ENCODE results near the gene USHBP1. TPM values are rescaled to one million over a fixed set of nuclear protein-coding genes. Genes with fewer than 3 reads are reported as not detected.
A peak's percentile ranks its signal among the peaks of the same experiment; 100 is the strongest.

The USHBP1 gene
- total RNA-seq, 4 donors from 2014 or later: 0.79 to 1.2 (median 0.96) TPM; not detected in 1

DNA sequence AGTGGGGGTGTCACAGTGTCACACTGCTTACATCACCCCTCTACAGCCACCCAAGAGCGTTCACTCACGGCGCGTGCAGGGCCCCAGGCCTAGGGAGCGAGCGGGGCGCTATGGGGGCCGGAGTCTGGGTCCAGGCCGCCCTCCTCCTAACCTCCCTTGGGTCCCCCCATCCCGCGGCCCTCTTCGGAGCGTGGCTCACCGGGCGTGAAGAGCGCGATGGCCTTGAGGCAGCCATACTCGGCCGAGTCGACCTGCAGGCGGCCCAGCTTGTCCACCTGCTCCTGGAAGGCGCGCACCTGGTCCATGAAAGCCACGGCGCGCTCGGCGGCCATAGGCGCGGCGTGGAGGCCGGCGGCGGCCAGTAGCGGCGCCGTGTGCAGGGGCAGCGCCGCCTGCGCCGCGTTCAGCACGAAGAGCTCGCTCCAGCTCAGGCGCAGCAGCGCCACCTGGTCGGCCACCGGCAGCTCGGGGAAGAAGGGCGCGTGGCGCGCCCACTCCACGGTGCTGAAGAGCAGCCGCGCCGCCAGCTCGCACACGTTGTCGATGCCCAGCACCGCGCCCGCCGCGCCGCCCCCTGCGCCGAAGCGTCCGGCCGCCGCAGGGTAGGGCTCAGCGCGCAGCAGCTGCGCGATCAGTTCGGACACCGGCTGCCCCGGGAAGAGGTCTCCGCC, 29.1 kb downstream of the USHBP1 start:
- H3K9me3 ChIP-seq: no peaks in the 10 kb centered on the region
- H3K4me1 ChIP-seq: peaks cover 11 to 58% (median 37%) of the 10 kb centered on the region in 4 donors
- WGBS, 2 donors (ENCODE audit: low coverage in 1 of 2): 0% methylated on average over 5 of the region's 80 CpGs; no CpG with 5 or more reads in 1 of the 2 donors
- H3K36me3 ChIP-seq: peaks cover 0 to 19% (median 5%) of the 10 kb centered on the region in 4 donors
- H3K4me3 ChIP-seq: peak overlapping the region; percentile 27 to 58 (median 44)
- TF ChIP-seq POLR2A (IDR thresholded peaks at IDR 0.05): no peak
- TF ChIP-seq, protein P1, sequence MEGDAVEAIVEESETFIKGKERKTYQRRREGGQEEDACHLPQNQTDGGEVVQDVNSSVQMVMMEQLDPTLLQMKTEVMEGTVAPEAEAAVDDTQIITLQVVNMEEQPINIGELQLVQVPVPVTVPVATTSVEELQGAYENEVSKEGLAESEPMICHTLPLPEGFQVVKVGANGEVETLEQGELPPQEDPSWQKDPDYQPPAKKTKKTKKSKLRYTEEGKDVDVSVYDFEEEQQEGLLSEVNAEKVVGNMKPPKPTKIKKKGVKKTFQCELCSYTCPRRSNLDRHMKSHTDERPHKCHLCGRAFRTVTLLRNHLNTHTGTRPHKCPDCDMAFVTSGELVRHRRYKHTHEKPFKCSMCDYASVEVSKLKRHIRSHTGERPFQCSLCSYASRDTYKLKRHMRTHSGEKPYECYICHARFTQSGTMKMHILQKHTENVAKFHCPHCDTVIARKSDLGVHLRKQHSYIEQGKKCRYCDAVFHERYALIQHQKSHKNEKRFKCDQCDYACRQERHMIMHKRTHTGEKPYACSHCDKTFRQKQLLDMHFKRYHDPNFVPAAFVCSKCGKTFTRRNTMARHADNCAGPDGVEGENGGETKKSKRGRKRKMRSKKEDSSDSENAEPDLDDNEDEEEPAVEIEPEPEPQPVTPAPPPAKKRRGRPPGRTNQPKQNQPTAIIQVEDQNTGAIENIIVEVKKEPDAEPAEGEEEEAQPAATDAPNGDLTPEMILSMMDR (IDR thresholded peaks at IDR 0.05): peak in 4 of 5 experiments; percentile 26 to 58 (median 40)
- TF ChIP-seq POLR2AphosphoS5 (IDR thresholded peaks at IDR 0.05): peak in 2 of 3 donors; percentile 19 to 22
- no peak for TF ChIP-seq EP300 (IDR thresholded peaks at IDR 0.05; ENCODE audit: low read depth)
- in situ Hi-C loops (cut with MboI; ENCODE audit: low pct_ligation_motif_present in 1 of 4, low pct_unique_long_range_greater_than_20kb in 1 of 4, low sequenced_read_pairs in 3 of 4): no loop called here
- intact Hi-C loops (cut with DNase I; ENCODE audit: low total_unique reads): no loop called here
- peak overlapping the region; percentile 75 to 91 (median 85) for H3K27ac ChIP-seq
- no peaks in the 10 kb centered on the region for H3K27me3 ChIP-seq
- peak; percentile 80 for DNase-seq

DNA sequence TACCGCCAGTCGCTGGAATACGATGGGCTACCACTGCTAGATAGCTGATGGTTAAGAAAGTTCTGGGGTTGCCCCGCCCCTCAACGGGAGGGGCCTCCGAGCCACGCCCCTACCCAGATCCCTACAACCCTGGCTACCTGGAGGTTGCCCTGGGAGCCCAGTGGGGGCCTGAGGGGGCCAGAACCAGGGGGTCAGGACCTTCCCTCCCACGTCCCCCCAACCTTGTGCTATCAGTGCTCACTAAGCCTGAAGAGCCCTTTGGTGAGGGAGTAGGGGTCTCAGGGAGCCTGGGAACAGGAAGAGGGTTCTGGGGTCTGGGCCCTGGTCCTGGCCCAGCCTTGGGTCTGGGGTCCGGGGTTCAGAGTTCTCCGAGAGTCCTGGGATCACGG, 29.6 kb downstream of the USHBP1 start:
- peaks cover 0 to 19% (median 5%) of the 10 kb centered on the region in 4 donors for H3K36me3 ChIP-seq
- H3K27ac ChIP-seq: peak overlapping the region; percentile 75 to 91 (median 85)
- intact Hi-C loops (cut with DNase I; ENCODE audit: low total_unique reads): no loop called here
- peak; percentile 79 for DNase-seq
- peaks cover 11 to 53% (median 32%) of the 10 kb centered on the region in 4 donors for H3K4me1 ChIP-seq
- in situ Hi-C loops (cut with MboI; ENCODE audit: low pct_ligation_motif_present in 1 of 4, low pct_unique_long_range_greater_than_20kb in 1 of 4, low sequenced_read_pairs in 3 of 4): no loop called here
- 13 to 20% methylated on average over 8 to 11 of the region's 11 CpGs for WGBS, 2 donors (ENCODE audit: low coverage in 1 of 2)
- H3K4me3 ChIP-seq: peak overlapping the region in 3 of 4 donors; percentile 27 to 58 (median 47)
- TF ChIP-seq POLR2A (IDR thresholded peaks at IDR 0.05) (no peak), POLR2AphosphoS5 (IDR thresholded peaks at IDR 0.05) (no peak), EP300 (IDR thresholded peaks at IDR 0.05; ENCODE audit: low read depth) (no peak)
- TF ChIP-seq, protein P1 (IDR thresholded peaks at IDR 0.05): no peak
- no peaks in the 10 kb centered on the region for H3K9me3 ChIP-seq
- H3K27me3 ChIP-seq: no peaks in the 10 kb centered on the region

DNA sequence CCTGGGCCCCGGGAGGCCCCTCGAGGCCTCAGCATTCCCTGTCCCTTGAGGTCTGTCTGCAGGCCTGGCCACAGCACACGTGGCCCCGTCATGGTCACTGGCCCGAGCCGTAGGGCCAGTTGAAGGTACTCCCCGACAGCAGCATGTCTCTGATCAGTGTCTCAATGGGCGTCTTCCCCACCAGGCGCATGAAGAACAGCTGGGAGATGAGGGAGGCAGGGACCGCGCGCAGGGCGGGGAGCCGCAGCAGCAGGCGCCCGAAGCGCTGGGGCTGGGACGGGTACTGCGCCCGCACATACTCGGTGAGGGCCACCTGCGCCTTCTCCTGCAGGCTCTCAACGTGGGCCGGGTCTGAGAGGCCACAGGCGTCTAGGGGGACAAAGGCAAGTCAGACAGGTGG, 32.3 kb downstream of the USHBP1 start:
- Histone ChIP-seq H3K9me3 (no peaks in the 10 kb centered on the region), H3K27me3 (no peaks in the 10 kb centered on the region), H3K36me3 (peaks cover 0 to 22% (median 7%) of the 10 kb centered on the region in 4 donors), H3K4me1 (peaks cover 13 to 34% (median 30%) of the 10 kb centered on the region in 4 donors), H3K4me3 (no peak overlapping the region), H3K27ac (no peak overlapping the region)
- WGBS, 2 donors (ENCODE audit: low coverage in 1 of 2): 84 to 93% methylated on average over 5 to 25 of the region's 25 CpGs
- TF ChIP-seq EP300 (IDR thresholded peaks at IDR 0.05; ENCODE audit: low read depth): no peak
- no peak for TF ChIP-seq POLR2AphosphoS5 (IDR thresholded peaks at IDR 0.05)
- TF ChIP-seq, protein P1 (IDR thresholded peaks at IDR 0.05): no peak
- TF ChIP-seq POLR2A (IDR thresholded peaks at IDR 0.05): no peak
- intact Hi-C loops (cut with DNase I; ENCODE audit: low total_unique reads): no loop called here
- no peak for DNase-seq
- in situ Hi-C loops (cut with MboI; ENCODE audit: low pct_ligation_motif_present in 1 of 4, low pct_unique_long_range_greater_than_20kb in 1 of 4, low sequenced_read_pairs in 3 of 4): no loop called here

DNA sequence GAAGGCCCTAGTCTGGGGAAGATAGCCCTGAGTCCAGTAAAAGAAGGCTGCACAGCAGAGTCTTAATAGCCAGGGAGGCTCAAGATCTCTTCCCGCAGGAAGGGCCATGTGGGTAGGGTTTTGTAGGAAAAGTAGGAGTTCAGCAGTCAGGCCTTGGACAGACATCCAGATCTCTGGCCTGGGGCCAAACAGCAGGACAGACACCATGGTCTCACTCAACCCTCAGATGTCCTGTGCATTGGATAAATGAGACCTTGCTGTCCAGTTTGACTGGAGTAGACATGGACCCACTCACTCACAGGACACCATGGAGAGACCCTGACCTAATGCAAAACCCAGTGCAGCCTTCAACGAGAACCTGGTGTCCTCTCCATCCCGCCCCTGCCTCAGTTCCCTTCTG, 34.7 kb downstream of the USHBP1 start:
- H3K27me3 ChIP-seq: no peaks in the 10 kb centered on the region
- H3K4me3 ChIP-seq: no peak overlapping the region
- 95% methylated on average over 2 of the region's 3 CpGs; no CpG with 5 or more reads in 1 of the 2 donors for WGBS, 2 donors (ENCODE audit: low coverage in 1 of 2)
- peaks cover 6 to 30% (median 20%) of the 10 kb centered on the region in 4 donors for H3K4me1 ChIP-seq
- no peak for DNase-seq
- intact Hi-C loops (cut with DNase I; ENCODE audit: low total_unique reads) (no loop called here), in situ Hi-C loops (cut with MboI; ENCODE audit: low pct_ligation_motif_present in 1 of 4, low pct_unique_long_range_greater_than_20kb in 1 of 4, low sequenced_read_pairs in 3 of 4) (no loop called here)
- no peak overlapping the region for H3K27ac ChIP-seq
- TF ChIP-seq POLR2AphosphoS5 (IDR thresholded peaks at IDR 0.05): no peak
- no peak for TF ChIP-seq POLR2A (IDR thresholded peaks at IDR 0.05)
- TF ChIP-seq, protein P1 (IDR thresholded peaks at IDR 0.05): no peak
- TF ChIP-seq EP300 (IDR thresholded peaks at IDR 0.05; ENCODE audit: low read depth): no peak
- H3K9me3 ChIP-seq: no peaks in the 10 kb centered on the region
- H3K36me3 ChIP-seq: peaks cover 0 to 22% (median 7%) of the 10 kb centered on the region in 4 donors

All from transverse colon (tissue), 4 donors.